Colon (tissue), 2 donors: ENCODE measurements around the gene STPG1.
"Not testable (repeated sequence)": the region's sequence is repeated elsewhere in the genome, so short reads cannot be mapped to it uniquely, and the experiment has no call there.

Experiments used
- FAIRE-seq: peaks from 2 replicates; lab custom pipeline; 2012; peaks lifted over from hg19 to GRCh38; lab: Jason Lieb, UNC
- donor health status: control.
- donor health status: control.

The STPG1 gene, protein sequence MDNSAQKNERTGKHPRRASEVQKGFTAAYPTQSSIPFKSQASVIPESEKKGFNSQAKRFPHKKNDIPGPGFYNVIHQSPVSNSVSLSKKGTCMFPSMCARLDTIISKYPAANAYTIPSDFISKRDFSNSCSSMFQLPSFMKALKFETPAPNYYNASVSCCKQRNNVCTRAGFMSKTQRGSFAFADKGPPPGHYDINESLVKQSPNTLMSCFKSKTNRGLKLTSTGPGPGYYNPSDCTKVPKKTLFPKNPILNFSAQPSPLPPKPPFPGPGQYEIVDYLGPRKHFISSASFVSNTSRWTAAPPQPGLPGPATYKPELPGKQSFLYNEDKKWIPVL

GRCh38 chr1:24413350-24414163, at the start of gene STPG1:
TSS of gene STPG1 (minus strand) at chr1:24413782. CDS start at chr1:24401388, 12,394 bp downstream.
- no peak for FAIRE-seq

DNA sequence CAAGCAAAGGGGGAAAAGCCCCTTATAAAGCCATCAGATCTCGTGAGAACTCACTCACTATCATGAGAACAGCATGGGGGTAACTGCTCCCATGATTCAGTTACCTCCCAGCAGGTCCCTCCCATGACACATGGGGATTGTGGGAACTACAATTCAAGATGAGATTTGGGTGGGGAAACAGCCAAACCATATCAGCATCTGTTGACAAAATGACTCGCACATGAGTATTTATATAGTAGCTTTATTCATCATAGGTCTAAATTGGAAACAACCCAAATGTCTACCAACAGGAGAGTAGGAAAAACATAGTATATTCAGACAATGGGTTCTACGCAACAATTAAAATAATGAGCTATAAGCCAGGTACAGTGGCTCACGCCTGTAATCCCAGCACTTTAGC, 48.5 kb upstream of the STPG1 start:
- FAIRE-seq: not testable (repeated sequence)

- FAIRE-seq: no peak
These were observed 46.1 kb upstream of the STPG1 start for GRCh38 chr1:24459551-24460266.

DNA sequence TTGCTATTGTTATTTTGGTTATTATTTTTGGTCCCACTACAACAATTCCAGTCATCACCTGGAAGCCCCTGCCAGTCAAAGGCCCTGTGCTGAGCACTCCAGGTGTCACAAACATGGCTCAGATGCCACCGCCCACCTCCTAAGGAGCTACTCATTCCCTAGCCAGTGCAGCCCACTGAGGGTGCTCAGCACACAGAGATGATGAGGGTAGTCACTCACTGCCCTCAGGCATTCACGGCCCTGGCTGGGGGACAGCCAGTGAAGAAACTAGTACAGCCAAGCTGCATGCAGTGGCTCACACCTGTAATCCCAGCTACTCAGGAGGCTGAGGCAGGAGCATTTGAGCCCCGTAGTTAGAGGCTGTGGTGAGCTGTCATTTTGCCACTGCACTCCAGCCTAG, 44.3 kb upstream of the STPG1 start:
- no peak for FAIRE-seq

GRCh38 chr1:24455272-24455671, 41.7 kb upstream of the STPG1 start:
- FAIRE-seq: no peak

GRCh38 chr1:24454673-24455072, 41.1 kb upstream of the STPG1 start:
- FAIRE-seq: no peak

- no peak for FAIRE-seq
These were observed 39.4 kb upstream of the STPG1 start for GRCh38 chr1:24452922-24453485.

GRCh38 chr1:24451746-24452145, 38.2 kb upstream of the STPG1 start:
- FAIRE-seq: no peak

- FAIRE-seq: no peak
These were observed 37.3 kb upstream of the STPG1 start for GRCh38 chr1:24450857-24451397.

DNA sequence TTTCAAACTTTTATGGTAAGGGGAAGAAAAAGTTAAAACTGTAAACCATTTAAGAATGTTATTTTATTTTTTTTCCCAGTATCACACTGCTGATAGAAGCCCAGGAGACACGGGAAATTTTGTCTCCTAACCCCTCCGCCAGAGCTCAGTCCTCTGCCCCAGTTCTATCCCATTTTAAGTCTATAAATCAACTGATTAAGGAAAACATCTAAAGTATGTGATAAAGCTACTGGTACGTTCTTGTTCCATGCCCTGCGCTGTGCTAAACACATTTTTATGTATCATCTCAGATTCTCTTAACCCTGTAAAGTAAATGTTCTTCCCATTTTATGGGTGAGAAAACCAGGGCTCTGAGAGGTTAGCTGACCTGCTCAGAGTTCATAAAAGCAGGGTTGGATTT, 36.7 kb upstream of the STPG1 start:
- no peak for FAIRE-seq

GRCh38 chr1:24446446-24446845, 32.9 kb upstream of the STPG1 start:
- not testable (repeated sequence) for FAIRE-seq

GRCh38 chr1:24443241-24443656, 29.7 kb upstream of the STPG1 start:
- no peak for FAIRE-seq

DNA sequence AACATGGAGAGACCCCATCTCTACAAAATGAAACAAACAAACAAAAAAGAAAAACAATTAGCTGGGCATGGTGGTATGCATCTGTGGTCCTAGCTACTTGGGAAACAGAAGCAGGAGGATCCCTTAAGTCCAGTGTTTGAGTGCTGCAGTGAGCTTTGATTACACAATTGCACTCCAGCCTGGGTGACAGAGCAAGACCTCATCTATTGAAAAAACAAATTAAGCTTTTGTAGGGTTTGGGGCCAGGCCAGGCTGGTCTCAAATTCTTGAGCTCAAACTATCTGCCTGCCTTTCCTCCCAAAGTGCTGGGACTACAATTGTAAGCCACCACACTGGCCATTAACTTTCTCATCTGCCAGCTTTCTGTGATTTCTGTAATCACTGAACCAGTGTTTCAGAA, 29.2 kb upstream of the STPG1 start:
- FAIRE-seq: no peak

DNA sequence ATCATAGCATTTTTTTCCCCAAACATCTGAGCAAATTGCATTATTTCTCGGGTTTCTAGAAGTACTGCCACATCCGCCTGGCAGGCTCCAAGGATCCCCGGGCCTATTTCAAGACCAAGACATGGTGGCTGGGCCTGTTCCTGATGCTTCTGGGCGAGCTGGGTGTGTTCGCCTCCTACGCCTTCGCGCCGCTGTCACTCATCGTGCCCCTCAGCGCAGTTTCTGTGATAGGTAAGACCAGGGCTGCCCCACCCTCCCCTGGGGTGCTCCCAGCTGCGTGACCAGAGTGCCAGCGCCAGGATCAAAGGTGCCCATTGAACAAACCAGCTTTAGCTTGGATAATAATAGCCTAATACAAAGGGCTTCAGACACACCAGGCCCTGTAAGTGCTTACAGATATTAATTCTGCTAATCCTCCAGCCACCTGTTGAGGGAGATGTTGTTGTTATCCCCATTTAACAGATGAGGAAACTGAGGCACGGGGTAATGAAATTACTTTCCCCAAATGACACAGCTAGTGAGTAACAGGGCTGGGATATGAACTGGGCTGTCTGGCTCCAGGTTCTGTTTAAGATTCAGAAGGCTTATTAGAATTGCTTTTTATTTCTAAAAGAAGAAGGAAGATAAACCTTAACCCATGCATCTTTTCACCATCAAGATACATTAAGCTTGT, 28.6 kb upstream of the STPG1 start:
- no peak for FAIRE-seq

- no peak for FAIRE-seq
These were observed 27.9 kb upstream of the STPG1 start for GRCh38 chr1:24441480-24441879.

DNA sequence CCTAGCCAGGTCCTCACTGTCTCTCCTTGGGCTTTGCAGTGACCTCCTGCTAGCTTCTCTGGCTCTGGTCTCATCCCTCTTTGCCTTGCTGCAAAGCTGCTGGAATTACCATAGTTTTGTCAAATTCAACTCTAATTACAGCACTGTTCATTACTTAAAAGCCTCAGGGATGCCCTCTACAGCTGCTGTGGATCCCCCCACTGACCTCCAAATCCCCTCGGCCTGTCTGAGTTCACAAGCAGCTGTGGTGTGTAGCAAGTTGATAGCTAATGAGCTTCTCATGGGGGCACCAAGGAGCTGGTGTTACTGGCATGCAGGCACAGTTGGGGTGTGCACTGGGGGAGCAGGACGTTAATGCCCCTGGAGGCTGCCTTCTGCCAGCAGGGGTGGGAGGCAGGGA, 26.9 kb upstream of the STPG1 start:
- FAIRE-seq: no peak

- no peak for FAIRE-seq
These were observed 24.9 kb upstream of the STPG1 start for GRCh38 chr1:24438423-24438901.

- no peak for FAIRE-seq
These were observed 24.2 kb upstream of the STPG1 start for GRCh38 chr1:24437631-24438396.

- FAIRE-seq: no peak
These were observed 22.3 kb upstream of the STPG1 start for GRCh38 chr1:24435782-24436365.

DNA sequence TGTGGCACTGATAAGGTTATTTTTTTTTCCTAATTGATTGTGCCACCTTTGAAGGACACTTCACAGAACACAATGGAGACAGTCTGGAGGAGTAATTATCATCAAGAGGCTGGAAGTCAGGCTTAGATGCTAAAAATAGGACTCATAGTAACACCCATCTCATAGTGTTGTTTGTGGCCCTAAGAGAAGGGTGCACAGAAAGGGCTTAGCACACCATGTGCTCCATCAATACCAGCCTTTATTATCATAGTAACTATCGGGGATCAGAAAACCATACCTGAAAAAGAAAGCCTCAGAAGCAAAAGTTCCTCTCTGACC, 13.9 kb upstream of the STPG1 start:
- FAIRE-seq: no peak
